NCI-H82 (cell line): ENCODE data around the gene MTNR1A.
"Not testable (repeated sequence)": the region's sequence is repeated elsewhere in the genome, so short reads cannot be mapped to it uniquely, and the experiment has no call there.

ENCODE experiments used
- DNase-seq: peaks from one replicate; lab custom pipeline; 2025; lab: John Stamatoyannopoulos, UW

MTNR1A gene

GRCh38 chr4:186561748-186562147 is 6.4 kb upstream of the MTNR1A start:
- DNase-seq, result no peak

DNA sequence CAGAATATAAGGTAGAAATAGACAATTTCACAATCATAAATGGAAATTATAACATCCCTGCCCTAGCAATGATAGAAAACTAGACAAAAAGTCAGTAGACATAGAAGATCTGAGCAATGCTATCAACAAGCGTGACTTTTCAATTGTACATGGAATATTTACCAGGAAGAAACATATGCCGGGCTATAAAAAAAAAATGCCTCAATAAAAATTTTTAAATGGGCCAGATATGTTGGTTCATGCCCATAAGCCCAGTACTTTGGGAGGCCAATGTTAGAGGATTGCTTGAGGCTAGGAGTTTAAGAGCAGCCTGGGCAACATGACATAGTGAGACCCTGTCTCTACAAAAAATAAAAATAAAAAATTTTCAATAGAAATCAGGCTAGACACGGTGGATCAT is 5.3 kb upstream of the MTNR1A start:
- DNase-seq, result no peak

GRCh38 chr4:186557486-186557885 is 2.1 kb upstream of the MTNR1A start:
- DNase-seq, result no peak

DNA sequence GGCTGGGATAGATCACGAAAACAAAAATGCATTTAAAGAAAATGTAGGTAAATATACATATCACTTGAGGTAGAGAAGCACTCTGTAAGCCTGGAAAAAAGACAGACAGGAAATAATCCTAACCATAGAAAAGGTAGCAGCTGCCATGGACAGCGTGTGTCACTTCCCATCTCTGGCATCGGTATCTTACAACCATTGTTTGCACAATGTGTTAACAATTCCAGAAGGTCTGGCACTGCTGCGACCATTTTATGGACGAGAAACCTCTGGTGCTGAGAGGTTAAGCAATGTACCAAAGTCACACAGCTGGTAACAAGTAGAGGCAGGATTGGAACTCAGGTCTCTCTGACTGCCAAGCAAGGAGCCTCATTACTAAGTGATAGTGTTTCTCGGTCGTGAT is 1.7 kb upstream of the MTNR1A start:
- no peak for DNase-seq

DNA sequence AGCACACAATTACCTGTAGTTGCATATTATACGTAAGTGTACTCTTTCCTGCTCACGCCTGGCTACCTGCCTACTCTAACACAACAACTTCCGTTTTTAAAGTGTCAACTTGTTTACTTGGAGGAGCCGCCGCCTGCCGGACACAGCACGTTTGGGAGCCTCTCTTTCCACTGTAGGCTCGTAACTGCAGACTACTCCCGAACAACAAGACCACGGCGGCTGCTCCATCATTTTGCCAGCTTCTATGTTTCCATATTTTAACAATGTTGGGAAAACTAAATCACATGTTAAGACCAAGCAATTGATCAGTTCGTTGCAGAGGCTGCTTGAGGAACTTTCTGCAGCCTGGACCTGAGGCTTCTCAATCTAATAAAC is 841 bp downstream of the MTNR1A start:
- DNase-seq, result no peak

DNA sequence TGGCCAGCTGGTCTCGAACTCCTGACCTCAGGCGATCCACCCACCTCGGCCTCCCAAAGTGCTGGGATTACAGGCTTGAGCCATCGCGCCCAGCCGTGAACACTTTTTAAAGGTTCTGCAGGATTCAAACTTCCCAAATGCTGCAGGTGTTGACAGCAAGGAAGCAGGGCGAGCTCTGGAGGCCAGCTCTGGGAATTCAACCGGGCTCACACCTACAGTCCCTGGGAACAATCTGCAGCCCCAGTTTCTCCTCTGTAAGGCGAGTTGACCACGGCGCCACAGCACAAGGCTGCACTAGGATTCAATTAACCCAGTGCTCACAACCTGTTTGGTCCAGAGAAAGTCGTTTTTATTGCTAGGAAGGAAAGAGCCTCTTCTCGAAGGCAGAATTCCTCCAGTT is 1.6 kb downstream of the MTNR1A start:
- no peak for DNase-seq

GRCh38 chr4:186551849-186552248 is 3.5 kb downstream of the MTNR1A start:
- no peak for DNase-seq

DNA sequence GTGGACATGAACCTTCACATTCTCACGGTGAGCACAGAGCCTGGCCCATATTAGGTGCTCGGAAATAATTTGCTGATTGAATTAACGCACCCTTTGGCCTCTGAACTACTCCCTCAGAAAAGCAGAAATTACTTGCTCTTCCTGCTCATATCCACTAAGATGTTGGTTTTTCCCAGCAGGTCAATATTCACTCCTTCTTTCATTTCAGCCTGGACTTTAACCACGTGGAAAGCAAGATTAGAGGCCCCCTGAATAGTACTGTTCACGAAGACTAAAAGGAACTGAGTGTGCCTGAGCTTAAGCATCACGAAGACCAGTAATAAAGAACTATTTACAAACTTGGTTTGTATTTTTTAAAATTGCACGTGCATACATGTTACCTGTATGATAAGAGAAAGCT is 9.9 kb downstream of the MTNR1A start:
- no peak for DNase-seq

DNA sequence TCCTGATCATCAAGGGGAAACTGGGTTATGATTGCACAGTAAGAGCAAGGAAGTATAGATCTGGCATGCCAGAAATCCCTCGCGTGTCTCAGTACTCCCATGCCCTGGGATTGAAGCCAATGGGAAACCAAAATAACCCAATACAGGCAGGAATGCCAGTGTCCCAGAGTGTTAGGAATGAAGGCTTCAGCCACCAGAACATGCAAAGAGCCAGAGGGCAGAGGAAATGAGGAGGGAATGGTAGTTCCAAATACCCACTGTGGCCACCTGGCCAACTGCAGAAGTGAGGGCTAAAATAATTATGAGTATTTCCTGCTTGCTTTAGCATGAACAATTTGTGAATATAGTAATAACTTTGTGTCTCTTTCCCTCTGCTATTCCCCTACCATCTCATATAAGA is 12.2 kb downstream of the MTNR1A start:
- no peak for DNase-seq

- no peak for DNase-seq
Measured at GRCh38 chr4:186541801-186542200, 13.6 kb downstream of the MTNR1A start.

GRCh38 chr4:186537843-186538521 is 17.4 kb downstream of the MTNR1A start:
- DNase-seq, result no peak

DNA sequence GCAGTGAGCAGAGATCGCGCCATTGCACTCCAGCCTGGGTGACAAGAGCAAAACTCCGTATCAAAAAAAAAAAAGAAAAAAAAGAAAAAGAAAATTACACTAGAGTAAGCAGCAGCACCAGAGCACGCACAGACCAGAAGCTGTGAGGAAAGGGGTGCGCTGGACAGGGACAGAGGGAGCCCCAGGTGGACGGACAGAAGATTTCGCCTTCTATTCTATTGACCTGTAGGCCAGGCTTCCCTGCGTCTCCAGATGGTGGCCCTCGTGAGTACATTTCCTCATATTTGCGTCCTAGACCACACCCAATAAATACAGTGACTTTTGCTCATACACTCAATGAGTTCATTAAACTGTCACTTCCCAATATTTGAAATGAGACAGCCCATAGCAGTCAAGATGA is 19.1 kb downstream of the MTNR1A start:
- DNase-seq, result no peak

GRCh38 chr4:186534056-186534455 is 21.3 kb downstream of the MTNR1A start:
- DNase-seq, result no peak

DNA sequence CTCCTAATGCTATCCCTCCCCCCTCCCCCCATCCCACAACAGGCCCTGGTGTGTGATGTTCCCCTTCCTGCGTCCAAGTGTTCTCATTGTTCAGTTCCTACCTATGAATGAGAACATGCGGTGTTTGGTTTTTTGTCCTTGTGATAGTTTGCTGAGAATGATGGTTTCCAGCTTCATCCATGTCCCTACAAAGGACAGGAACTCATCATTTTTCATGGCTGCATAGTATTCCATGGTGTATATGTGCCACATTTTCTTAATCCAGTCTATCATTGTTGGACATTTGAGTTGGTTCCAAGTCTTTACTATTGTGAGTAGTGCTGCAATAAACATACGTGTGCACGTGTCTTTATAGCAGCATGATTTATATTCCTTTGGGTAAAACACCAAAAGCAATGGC is 31.4 kb downstream of the MTNR1A start:
- DNase-seq, result not testable (repeated sequence)

DNA sequence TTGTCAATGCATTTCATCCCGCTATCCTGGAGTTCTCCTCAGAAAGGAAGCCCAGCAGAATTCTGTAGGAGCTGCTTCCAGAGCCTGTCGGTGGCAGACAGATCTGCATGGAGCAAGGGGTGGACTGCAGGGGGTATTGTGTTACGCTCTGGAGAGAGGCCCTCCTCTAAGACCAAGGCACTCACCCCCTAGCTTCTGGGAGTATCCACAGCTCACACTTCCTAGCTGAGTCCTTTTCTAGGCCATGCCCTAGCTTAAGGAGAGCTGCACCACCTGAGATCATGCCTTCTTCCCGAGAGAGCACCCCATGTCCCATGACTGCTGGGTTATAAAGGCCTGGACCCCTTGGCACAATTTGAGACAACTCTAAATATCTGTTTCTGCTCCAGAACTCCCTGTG is 39.1 kb downstream of the MTNR1A start:
- no peak for DNase-seq

GRCh38 chr4:186514271-186514950 is 41.0 kb downstream of the MTNR1A start:
- DNase-seq, result no peak

DNA sequence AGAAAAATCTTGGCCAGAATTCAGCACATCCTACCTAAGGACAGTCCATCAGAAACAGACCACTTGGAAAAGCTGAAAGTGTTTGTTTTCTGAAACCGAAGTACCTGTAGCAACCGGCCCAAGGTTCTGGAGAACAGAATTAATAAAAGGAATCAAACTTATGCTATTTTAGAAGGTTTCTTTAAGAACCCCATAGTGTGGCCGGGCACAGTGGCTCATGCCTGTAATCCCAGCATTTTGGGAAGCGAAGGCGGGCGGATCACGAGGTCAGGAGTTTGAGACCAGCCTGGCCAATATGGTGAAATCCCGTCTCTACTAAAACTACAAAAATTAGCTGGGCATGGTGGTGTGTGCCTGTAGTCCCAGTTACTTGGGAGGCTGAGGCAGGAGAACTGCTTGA is 50.6 kb downstream of the MTNR1A start:
- DNase-seq, result not testable (repeated sequence)

- no peak for DNase-seq
Measured at GRCh38 chr4:186502231-186502630, 53.1 kb downstream of the MTNR1A start.

DNA sequence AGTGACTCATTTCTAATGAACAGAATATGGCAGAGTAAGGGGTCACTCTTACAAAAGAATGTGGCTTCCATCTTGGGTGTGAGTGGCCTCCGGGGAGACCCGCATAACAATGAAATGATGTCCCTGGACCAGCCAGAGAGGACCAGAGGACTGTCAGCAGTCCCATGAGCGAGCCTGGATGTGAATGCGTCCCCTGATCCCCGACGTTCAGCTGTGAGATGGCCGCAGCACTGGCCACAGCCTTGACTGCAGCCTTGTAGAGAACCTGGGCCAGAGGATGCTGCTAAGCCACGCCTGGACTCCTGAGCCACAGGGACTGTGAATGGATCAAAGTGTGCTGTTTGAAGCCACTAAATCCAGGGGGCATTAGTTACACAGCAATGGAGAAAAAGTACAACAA is 53.8 kb downstream of the MTNR1A start:
- DNase-seq, result no peak

- no peak for DNase-seq
Measured at GRCh38 chr4:186500721-186501304, 54.6 kb downstream of the MTNR1A start.

DNA sequence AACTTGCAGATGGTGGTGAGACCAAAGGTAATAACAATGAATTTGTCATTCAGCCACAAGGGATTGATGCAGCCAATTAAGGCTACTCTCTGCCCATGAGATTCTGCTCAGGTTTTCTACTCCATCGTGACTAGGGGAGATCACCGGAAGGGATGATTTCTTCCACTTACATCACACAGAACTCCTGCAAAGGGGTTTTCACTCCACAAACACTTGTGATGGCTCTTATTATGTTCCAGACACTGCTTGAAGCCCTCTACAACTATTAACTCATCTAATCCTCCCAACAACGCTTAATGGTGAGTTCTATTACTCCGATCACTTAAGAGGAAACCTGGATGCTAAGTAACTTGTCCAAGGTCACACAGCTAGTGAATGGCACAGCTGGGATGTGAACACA is 55.9 kb downstream of the MTNR1A start:
- DNase-seq, result no peak

GRCh38 chr4:186497043-186497442 is 58.3 kb downstream of the MTNR1A start:
- DNase-seq, result no peak

DNA sequence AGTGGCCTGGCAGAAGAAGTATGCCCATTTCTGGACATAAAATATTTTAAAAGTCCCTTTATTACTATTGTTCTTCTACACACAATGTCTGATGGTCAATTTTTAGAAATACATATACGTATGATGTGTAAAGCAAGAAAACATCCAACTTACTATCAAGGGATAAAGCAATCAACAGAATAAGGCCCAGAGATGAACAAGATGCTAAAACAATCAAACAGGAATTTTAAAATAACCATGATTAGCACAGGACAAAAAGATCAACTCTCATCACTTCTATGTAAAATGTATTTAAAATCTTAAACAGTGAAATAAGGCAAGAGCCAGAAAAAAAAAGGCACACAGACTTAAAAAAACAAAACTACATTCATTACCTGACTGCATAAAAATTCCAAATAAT is 60.9 kb downstream of the MTNR1A start:
- DNase-seq, result no peak

DNA sequence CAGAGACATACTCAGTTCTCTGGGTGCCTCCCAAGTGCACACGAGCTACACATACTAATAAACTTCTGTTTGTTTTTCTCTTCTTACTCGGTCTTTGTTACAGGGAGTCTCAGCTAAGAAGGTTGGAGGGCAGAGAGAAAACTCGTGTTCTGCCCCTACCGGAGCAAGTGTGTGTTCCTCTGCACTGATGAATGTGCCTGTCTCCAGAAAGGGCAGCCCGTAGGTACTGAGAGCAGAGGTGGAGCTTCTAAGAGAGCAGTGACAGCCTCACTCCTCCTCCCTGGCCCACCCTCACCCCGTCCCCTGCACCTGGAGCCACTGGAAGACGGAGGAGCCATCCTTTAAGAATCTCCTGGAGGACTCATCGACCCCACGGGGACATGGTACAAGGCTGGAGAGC is 67.6 kb downstream of the MTNR1A start:
- DNase-seq, result no peak
